ENCODE results near the gene SLC35B1.
A peak's percentile ranks its signal among the peaks of the same experiment; 100 is the strongest.

The SLC35B1 gene

DNA sequence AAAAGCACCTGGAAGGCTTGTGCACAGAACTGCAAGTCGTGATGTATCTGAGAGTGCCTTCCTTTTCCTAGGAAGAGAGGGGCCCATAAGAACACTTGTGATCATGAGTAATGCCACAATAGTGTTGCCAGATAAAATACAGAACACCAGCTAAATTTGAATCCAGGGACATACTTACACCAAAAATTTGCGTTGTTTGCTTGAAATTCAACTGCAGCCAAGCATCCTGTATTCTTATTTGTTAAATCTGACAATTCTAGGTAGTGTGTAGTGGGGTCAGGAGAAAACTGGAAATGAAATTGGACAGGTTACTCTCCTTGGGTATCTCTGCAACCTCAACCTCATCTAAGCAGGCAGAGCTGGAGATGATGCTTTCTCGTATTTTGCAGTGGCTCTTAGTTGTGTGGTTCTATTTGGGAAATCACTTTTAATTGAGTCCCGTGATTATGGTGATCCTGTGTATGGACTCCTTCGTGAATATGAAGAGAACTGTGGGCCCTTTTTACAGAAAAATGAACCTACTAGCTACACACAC, 12.0 kb downstream of the SLC35B1 start:
- TF ChIP-seq, protein P1, sequence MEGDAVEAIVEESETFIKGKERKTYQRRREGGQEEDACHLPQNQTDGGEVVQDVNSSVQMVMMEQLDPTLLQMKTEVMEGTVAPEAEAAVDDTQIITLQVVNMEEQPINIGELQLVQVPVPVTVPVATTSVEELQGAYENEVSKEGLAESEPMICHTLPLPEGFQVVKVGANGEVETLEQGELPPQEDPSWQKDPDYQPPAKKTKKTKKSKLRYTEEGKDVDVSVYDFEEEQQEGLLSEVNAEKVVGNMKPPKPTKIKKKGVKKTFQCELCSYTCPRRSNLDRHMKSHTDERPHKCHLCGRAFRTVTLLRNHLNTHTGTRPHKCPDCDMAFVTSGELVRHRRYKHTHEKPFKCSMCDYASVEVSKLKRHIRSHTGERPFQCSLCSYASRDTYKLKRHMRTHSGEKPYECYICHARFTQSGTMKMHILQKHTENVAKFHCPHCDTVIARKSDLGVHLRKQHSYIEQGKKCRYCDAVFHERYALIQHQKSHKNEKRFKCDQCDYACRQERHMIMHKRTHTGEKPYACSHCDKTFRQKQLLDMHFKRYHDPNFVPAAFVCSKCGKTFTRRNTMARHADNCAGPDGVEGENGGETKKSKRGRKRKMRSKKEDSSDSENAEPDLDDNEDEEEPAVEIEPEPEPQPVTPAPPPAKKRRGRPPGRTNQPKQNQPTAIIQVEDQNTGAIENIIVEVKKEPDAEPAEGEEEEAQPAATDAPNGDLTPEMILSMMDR (conservative IDR thresholded peaks at IDR 0.05), result no peak; the same call in none of the 2 replicates
- peak overlapping the region; percentile 75 for H3K27ac ChIP-seq

DNA sequence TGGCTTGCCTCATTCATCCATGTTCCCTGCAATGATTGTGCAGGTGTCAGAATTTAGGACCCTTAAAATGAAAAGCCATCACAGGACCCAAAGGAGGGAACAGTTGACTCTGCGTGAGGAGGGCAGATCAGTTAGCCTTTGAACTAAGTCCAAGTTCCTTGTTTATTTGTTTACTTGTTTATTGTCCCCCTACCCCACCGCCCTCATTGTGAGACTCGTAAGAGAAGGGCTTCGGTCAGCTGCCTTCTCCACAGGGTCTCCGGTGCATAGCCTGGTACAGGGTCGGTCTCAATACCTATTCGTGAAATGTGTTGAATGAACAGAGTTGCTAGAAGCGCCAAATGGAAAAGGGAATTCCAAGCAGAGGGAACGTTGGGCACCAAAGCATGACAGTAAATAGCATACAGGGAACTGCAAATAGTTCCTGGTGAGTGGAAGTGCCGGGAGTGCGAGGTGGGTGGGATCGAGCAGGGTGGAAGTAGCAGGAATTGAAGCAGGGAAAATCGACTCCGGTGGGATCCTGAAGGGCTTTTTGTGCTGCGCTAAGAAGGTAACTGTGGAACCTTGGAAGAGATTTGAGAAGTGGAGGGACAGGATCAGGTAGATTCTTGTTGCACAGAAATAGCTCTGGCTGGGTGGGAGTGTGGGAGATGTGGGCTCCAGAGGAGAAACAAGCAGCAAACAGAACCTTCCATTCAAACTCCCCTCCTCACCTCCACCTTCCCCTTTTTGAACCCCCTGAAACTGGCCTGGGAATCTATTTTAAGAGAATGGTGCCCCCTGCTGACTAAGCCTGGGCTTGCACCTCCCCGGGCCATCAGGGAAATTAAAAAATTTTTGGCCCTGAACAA, 12.7 kb downstream of the SLC35B1 start:
- peak overlapping the region; percentile 75 for H3K27ac ChIP-seq
- TF ChIP-seq, protein P1 (conservative IDR thresholded peaks at IDR 0.05), result peak; percentile 95

DNA sequence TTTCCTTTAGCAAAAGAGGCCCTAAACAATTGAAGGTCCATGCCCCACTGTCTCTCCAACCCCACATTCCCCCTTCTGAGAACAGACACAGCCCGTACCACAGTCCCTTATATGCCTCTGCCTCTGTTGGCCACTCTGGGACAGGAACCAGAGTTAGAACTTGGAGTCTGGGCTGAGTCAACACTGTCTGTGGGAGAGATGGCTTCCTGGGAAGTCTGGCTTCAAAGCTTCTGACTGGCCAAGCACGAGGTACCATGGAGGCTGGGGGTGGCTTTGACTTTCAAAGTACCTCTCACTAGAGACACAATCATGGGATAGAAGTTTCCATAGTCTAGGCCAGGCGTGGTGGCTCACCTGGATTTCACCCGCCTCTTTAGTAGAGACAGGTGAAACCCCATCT, 15.0 kb downstream of the SLC35B1 start:
- TF ChIP-seq, protein P1 (conservative IDR thresholded peaks at IDR 0.05), result no peak
- H3K27ac ChIP-seq, result no peak overlapping the region

DNA sequence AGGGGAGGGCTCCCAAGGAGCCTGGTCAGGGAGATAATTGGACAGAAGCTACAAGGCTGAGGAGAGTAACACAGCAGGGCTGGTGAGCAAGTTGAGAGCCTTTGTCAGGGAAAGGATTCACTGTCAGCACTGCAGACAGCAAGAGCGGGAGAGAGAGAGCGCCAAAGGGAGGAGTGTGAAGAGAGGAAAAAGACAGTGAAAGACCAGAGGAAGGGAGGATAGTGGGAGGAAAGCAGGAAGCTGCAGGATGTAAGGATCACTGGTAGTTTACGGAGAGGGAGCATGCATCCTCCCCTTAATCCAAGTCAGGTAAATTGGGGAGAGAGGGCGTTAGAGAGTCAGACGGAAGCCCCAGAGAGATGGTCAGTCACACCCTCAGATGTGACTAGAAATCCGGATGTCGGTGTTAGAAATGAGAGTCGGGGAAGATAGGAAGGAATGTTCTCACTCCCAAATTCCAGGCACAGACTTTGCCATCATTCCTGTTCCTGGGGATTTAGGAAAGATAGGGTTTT, 16.0 kb downstream of the SLC35B1 start:
- TF ChIP-seq, protein P1 (conservative IDR thresholded peaks at IDR 0.05), result no peak
- H3K27ac ChIP-seq, result no peak overlapping the region

DNA sequence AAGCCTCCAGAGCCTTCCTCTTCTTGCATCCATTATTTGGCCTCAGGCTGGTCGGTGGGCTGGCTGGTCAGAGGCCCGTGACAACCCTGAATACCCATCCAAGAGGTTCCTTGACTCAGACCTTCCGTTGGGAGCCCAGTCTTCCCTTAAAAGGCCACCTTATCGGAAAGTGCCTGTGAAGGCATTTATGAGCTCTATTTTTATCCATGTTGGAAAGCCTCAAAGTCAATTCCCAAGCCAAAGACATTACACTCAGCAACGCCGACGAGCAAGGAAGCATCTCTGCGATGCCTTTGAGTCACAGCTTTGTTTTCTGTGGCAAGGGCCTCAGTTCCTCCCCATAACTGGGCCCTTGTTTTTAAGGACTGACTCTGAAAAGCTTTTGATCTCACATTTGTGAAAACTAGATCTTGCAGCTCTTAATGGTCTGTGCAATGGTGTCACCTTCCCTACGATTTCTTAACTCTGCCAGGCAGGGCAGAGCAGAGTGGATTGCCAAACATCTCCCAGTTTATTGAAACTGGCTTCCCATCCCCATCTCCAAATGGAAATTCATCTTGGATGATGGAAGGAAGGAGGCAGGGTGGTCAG, 16.6 kb downstream of the SLC35B1 start:
- TF ChIP-seq, protein P1 (conservative IDR thresholded peaks at IDR 0.05), result no peak
- H3K27ac ChIP-seq, result no peak overlapping the region

DNA sequence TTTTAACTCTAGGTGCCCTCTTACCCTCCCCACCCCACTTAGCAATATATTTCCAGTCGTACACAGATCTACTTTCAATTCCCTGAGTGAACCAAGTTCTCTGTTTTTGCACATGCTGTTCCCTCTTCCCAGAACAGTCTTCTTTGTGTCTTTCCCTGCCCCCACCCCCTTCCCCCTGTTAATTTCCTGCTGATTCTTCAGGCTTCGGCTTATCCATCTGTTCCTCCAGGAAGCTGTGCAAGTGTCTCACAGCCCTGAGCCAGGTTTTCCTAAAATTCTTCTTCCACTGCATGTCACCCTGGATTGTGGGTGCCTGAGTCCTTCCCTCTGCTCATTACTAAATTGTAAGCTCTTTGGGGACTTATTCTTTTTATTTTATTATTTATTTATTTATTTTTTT, 17.5 kb downstream of the SLC35B1 start:
- no peak overlapping the region for H3K27ac ChIP-seq

DNA sequence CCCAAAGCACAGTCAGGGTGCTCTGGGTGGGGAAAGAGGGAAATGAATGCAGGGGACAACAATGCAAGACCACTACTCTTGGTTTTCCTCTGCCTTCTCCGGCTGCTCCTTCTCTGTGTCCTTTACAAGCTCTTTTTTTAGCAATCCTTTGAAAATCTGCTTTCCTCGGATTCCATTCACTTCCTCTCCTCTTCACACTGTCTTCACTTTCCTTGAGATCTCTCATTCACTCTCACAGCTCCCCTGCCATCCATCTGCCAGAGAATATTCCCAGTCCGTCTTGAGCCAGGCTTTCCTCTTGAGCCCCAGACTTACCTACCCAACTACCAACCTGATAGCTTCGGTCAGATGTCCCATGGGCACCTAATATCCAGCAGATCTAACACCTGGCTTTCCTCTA, 18.9 kb downstream of the SLC35B1 start:
- TF ChIP-seq, protein P1 (conservative IDR thresholded peaks at IDR 0.05), result no peak
- peak overlapping the region; percentile 74 for H3K27ac ChIP-seq

More for the DNA sequence above, 17.5 kb downstream of the SLC35B1 start:
- TF ChIP-seq, protein P1 (conservative IDR thresholded peaks at IDR 0.05), result no peak

All from VCaP (cell line).